Mesenchymal stem cell (in vitro differentiated cells and primary cell): ENCODE results near the gene ACBD6.
A peak's percentile ranks its signal among the peaks of the same experiment; 100 is the strongest.

Experiments used
- DNase-seq: peaks from one replicate; pipeline ENCODE4 v3.0.0-alpha.2; 2013
- H2AFZ ChIP-seq: one replicate; pipeline ENCODE4 v1.6.1; 2013; ENCODE audit warnings: low read depth, mild to moderate bottlenecking, control low read depth, inconsistent platforms, low read length, moderate library complexity
- H2AK5ac ChIP-seq: 2 replicates; pipeline ENCODE4 v1.6.1; 2013; ENCODE audit warnings: low read length, moderate library complexity, mild to moderate bottlenecking, inconsistent platforms; ENCODE audit not compliant: severe bottlenecking
- H2BK120ac ChIP-seq: one replicate; pipeline ENCODE4 v1.6.1; 2013; ENCODE audit warnings: low read depth, mild to moderate bottlenecking, inconsistent platforms, low read length, moderate library complexity
- H2BK12ac ChIP-seq, 2 experiments: one replicate each; pipeline ENCODE4 v1.6.1; 2013; ENCODE audit warnings: inconsistent platforms in 2 of 2, low read length in 2 of 2, mild to moderate bottlenecking in 2 of 2, moderate library complexity in 2 of 2, control low read depth in 1 of 2
- H2BK15ac ChIP-seq: one replicate; pipeline ENCODE4 v1.6.1; 2013; ENCODE audit warnings: mild to moderate bottlenecking, low read depth, inconsistent platforms; ENCODE audit not compliant: poor library complexity, severe bottlenecking
- H2BK5ac ChIP-seq: 2 replicates; pipeline ENCODE4 v1.6.1; 2013; ENCODE audit warnings: low read depth, mild to moderate bottlenecking, low read length, control low read depth, inconsistent platforms; ENCODE audit not compliant: poor library complexity, severe bottlenecking
- H3K14ac ChIP-seq, 2 experiments: one replicate each; pipeline ENCODE4 v1.6.1; 2013; ENCODE audit warnings: inconsistent platforms in 2 of 2, low read length in 2 of 2, control low read depth in 1 of 2, mild to moderate bottlenecking in 1 of 2, moderate library complexity in 1 of 2
- H3K18ac ChIP-seq, 2 experiments: one replicate each; pipeline ENCODE4 v1.6.1; 2013; ENCODE audit warnings: inconsistent platforms in 2 of 2, low read length in 2 of 2, control low read depth in 1 of 2, low read depth in 1 of 2, mild to moderate bottlenecking in 1 of 2
- H3K23ac ChIP-seq, 2 experiments: one replicate each; pipeline ENCODE4 v1.6.1; 2013; ENCODE audit warnings: inconsistent platforms in 2 of 2, low read length in 2 of 2, mild to moderate bottlenecking in 2 of 2, moderate library complexity in 2 of 2, control low read depth in 1 of 2
- H3K27ac ChIP-seq: 2 replicates; pipeline ENCODE4 v1.5.1; 2013; ENCODE audit warnings: mild to moderate bottlenecking, moderate library complexity, low read length, control low read depth, inconsistent platforms; ENCODE audit not compliant: poor library complexity, severe bottlenecking
- H3K27me3 ChIP-seq, 2 experiments: 2 replicates each; pipeline versions ENCODE4 v1.6.1 to v1.7.0; 2013; ENCODE audit warnings: low read length in 2 of 2, mild to moderate bottlenecking in 2 of 2, moderate library complexity in 2 of 2, control low read depth in 1 of 2, inconsistent platforms in 1 of 2; ENCODE audit not compliant: control insufficient read depth in 1 of 2, insufficient read depth in 1 of 2
- H3K36me3 ChIP-seq, 2 experiments: 2 replicates each; pipeline versions ENCODE4 v1.6.1 to v1.7.0; 2013; ENCODE audit warnings: low read length in 2 of 2, control low read depth in 1 of 2, inconsistent platforms in 1 of 2, low read depth in 1 of 2, mild to moderate bottlenecking in 1 of 2; ENCODE audit not compliant: insufficient read depth in 2 of 2, control insufficient read depth in 1 of 2
- H3K4ac ChIP-seq, 2 experiments: one replicate each; pipeline ENCODE4 v1.6.1; 2013; ENCODE audit warnings: inconsistent platforms in 2 of 2, low read length in 2 of 2, mild to moderate bottlenecking in 2 of 2, moderate library complexity in 2 of 2, control low read depth in 1 of 2, low read depth in 1 of 2
- H3K4me1 ChIP-seq: 2 replicates; pipeline ENCODE4 v1.6.1; 2013; ENCODE audit warnings: low read depth, low read length, control low read depth; ENCODE audit not compliant: control insufficient read depth, insufficient read depth
- H3K4me2 ChIP-seq: 2 replicates; pipeline ENCODE4 v1.6.1; 2013; ENCODE audit warnings: low read length, mild to moderate bottlenecking, inconsistent platforms; ENCODE audit not compliant: poor library complexity, severe bottlenecking
- H3K4me3 ChIP-seq, 2 experiments: 2 replicates each; pipeline versions ENCODE4 v1.5.1 to v1.7.0; 2013; ENCODE audit warnings: low read length in 2 of 2, mild to moderate bottlenecking in 2 of 2, control low read depth in 1 of 2, low read depth in 1 of 2; ENCODE audit not compliant: insufficient read depth in 1 of 2
- H3K79me1 ChIP-seq: replicated peaks from 2 replicates; pipeline ENCODE4 v1.6.1; 2013; ENCODE audit warnings: mild to moderate bottlenecking, control low read depth, low read length, inconsistent platforms; ENCODE audit not compliant: poor library complexity, severe bottlenecking
- H3K9ac ChIP-seq: 2 replicates; pipeline ENCODE4 v1.7.0; 2013; ENCODE audit warnings: mild to moderate bottlenecking, low read length, moderate library complexity
- H3K9me3 ChIP-seq: 2 replicates; pipeline ENCODE4 v1.7.0; 2013; ENCODE audit warnings: mild to moderate bottlenecking, low read length; ENCODE audit not compliant: control insufficient read depth
- H4K8ac ChIP-seq: one replicate; pipeline ENCODE4 v1.6.1; 2013; ENCODE audit warnings: inconsistent platforms, mild to moderate bottlenecking, low read length, moderate library complexity
- H4K91ac ChIP-seq: one replicate; pipeline ENCODE4 v1.6.1; 2013; ENCODE audit warnings: mild to moderate bottlenecking, low read length, inconsistent platforms
- WGBS: methylation state at CpG from one replicate; pipeline ENCODE4 v1.1.7; 2013; ENCODE audit warnings: mixed read lengths; 5-methylcytosine and 5-hydroxymethylcytosine counted together

Gene ACBD6

DNA sequence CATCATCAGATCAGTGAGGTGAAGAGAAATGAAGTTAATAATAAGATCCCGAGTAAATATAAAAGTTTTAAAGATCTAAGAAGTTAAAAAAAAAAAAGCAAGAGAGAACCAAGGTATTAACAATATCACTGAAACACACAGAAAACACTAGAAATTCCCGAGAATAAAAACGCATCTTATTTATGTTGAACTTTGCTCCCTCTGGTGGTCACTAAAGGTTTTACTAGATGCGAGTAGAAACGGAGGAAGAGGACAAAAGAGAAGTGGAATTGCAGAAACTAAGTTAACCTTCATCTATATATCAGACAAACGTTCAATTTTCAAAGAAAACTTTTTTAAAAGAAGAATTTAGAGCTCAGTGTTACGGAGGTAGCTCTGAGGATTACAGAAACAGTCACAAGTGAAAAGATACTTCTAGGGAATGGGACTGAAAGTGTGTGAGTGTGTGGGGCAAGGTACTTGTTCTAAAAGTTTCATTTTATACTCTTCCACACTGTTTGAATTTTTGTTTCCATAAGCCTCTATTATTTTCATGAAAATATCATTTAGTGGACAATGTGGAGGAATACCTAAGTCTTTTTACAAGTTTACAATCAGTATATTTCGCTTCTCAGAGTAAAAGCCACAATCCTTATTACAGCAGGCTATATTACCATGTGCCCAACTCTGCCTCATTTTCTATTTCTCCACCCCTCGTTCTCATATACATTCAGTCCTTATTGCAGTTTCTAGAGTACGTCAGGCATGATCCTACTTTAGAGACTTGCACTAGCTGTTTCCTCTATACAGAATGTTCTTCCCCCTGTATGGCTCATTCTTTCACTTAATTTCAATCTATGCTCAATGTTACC is 19.7 kb downstream of the ACBD6 start:
- H2BK5ac ChIP-seq = no peak overlapping the region
- no peak overlapping the region for H2BK12ac ChIP-seq
- no peak overlapping the region for H4K8ac ChIP-seq
- peaks cover 7% of the 10 kb centered on the region for H3K79me1 ChIP-seq
- WGBS = 38% methylated on average over 7 of the region's 10 CpGs
- no peak overlapping the region for H3K18ac ChIP-seq
- peak; percentile 69 for DNase-seq
- no peak overlapping the region for H3K27ac ChIP-seq
- H3K4me1 ChIP-seq = no peaks in the 10 kb centered on the region
- no peak overlapping the region for H3K4me2 ChIP-seq
- H3K9me3 ChIP-seq = no peaks in the 10 kb centered on the region
- peak overlapping the region; percentile 56 for H3K9ac ChIP-seq
- H3K36me3 ChIP-seq = peaks cover 7 to 48% of the 10 kb centered on the region in 2 experiments
- H4K91ac ChIP-seq = no peak overlapping the region
- H2BK15ac ChIP-seq = no peak overlapping the region
- H3K27me3 ChIP-seq = no peaks in the 10 kb centered on the region
- peak overlapping the region in 1 of 2 experiments; percentile 25 for H3K4me3 ChIP-seq
- H3K23ac ChIP-seq = no peak overlapping the region
- H2AFZ ChIP-seq = no peak overlapping the region
- H3K14ac ChIP-seq = no peak overlapping the region
- H3K4ac ChIP-seq = no peak overlapping the region
- no peak overlapping the region for H2BK120ac ChIP-seq
- H2AK5ac ChIP-seq = no peak overlapping the region

DNA sequence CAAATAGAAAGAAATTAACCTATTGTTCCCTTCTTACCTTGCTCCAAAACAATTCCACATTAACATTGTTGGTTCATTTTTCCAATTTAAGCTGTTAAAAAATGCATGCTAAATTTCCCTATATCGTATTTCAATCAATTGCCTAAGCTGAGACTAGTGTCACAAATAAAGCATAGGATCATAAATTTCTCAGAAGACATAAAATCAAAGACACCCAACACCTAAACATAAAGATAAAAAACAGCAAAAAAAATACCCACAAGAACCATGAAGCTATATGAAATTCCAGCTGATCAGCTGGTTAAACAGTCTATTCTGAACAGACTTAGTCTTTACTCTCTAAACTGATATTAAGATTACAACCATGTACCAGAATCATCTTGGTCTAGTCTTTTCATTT is 32.3 kb downstream of the ACBD6 start:
- Histone ChIP-seq H3K27me3 (no peaks in the 10 kb centered on the region), H3K4ac (no peak overlapping the region), H3K4me2 (no peak overlapping the region), H2BK12ac (no peak overlapping the region), H3K4me3 (no peak overlapping the region), H2BK5ac (no peak overlapping the region), H3K27ac (no peak overlapping the region), H3K79me1 (peaks cover 17% of the 10 kb centered on the region), H3K4me1 (no peaks in the 10 kb centered on the region), H3K23ac (no peak overlapping the region), H3K9ac (no peak overlapping the region), H2AK5ac (no peak overlapping the region), H4K91ac (no peak overlapping the region), H2BK120ac (no peak overlapping the region), H4K8ac (no peak overlapping the region), H2AFZ (no peak overlapping the region), H2BK15ac (no peak overlapping the region), H3K18ac (no peak overlapping the region), H3K14ac (no peak overlapping the region), H3K9me3 (peaks cover 8% of the 10 kb centered on the region), H3K36me3 (peaks cover 3 to 24% of the 10 kb centered on the region in 2 experiments)
- no peak for DNase-seq
- WGBS = 100% methylated on average over 1 of the region's 1 CpG

DNA sequence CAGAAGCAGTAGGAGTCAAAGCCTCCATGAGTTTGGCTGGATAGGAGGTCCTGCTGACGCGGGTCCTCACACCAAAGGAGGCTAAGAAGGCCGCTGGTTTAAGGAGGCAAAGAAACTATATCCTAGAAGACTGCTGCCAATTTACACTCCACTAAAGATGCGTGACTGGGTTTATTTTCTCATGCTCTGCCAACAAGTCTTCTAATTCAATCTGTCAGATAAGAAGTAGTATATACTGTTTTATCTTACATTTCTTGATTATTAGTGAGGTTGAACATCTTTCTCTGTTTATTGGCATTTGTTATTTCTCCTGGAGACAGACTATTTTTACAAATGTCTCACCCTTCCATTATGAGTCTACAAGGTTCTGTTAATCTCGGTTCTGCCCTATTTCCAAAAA is 34.1 kb downstream of the ACBD6 start:
- Histone ChIP-seq H3K18ac (no peak overlapping the region), H2BK12ac (no peak overlapping the region), H2BK120ac (no peak overlapping the region), H3K36me3 (peaks cover 3 to 22% of the 10 kb centered on the region in 2 experiments), H3K4me1 (no peaks in the 10 kb centered on the region), H2AK5ac (no peak overlapping the region), H3K23ac (no peak overlapping the region), H4K8ac (no peak overlapping the region), H3K9me3 (peaks cover 24% of the 10 kb centered on the region), H2BK15ac (no peak overlapping the region), H3K79me1 (peaks cover 21% of the 10 kb centered on the region), H2AFZ (no peak overlapping the region), H3K4me2 (no peak overlapping the region), H3K27ac (no peak overlapping the region), H3K14ac (no peak overlapping the region), H4K91ac (no peak overlapping the region), H3K4me3 (no peak overlapping the region), H3K27me3 (no peaks in the 10 kb centered on the region), H3K4ac (no peak overlapping the region), H3K9ac (no peak overlapping the region), H2BK5ac (no peak overlapping the region)
- 99% methylated on average over 4 of the region's 5 CpGs for WGBS
- DNase-seq = no peak

DNA sequence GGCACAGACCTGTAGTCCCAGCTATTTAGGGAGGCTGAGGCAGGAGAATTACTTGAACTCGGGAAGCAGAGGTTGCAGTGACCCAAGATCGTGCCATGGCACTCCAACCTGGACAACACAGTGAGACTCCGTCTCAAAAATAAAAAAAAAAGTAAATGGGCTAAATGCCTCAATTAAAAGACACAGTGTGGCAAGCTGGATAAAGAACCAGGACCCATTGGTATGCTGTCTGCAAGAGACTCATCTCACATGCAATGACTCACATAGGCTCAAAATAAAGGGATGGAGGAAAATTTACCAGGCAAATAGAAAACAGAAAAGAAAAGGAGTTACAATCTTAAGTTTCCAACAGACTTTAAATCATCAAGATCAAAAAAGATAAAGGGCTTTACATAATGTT is 40.3 kb downstream of the ACBD6 start:
- Histone ChIP-seq H4K91ac (no peak overlapping the region), H3K36me3 (peaks cover 10 to 15% of the 10 kb centered on the region in 2 experiments), H3K4ac (no peak overlapping the region), H2BK120ac (no peak overlapping the region), H3K27ac (no peak overlapping the region), H2AK5ac (no peak overlapping the region), H2AFZ (no peak overlapping the region), H3K9ac (no peak overlapping the region), H3K4me2 (no peak overlapping the region), H3K27me3 (no peaks in the 10 kb centered on the region), H2BK12ac (no peak overlapping the region), H3K18ac (no peak overlapping the region), H2BK5ac (no peak overlapping the region), H3K14ac (no peak overlapping the region), H3K23ac (no peak overlapping the region), H3K9me3 (peaks cover 47% of the 10 kb centered on the region), H3K79me1 (peaks cover 24% of the 10 kb centered on the region), H4K8ac (no peak overlapping the region), H2BK15ac (no peak overlapping the region), H3K4me3 (no peak overlapping the region), H3K4me1 (no peaks in the 10 kb centered on the region)
- DNase-seq = no peak
- 97% methylated on average over 3 of the region's 3 CpGs for WGBS
